Mucosa of descending colon (tissue), 3 donors: Measurements from ENCODE around the gene LRBA. TPM values are rescaled to one million over a fixed set of nuclear protein-coding genes. Genes with fewer than 3 reads are reported as not detected.

ENCODE experiments used
- ATAC-seq: fragments of 200-7000 bp; cut with Tn5 transposase; one replicate; pipeline ENCODE4 v1.9.1; 2020; ENCODE audit warnings: mild to moderate bottlenecking, moderate library complexity
- DNase-seq, 3 donors: peaks; one replicate each; pipeline ENCODE4 v3.0.0-alpha.2; 2020
- H3K36me3 ChIP-seq: fragments of 200-600 bp; one replicate; pipeline ENCODE4 v1.8.0; 2021; ENCODE audit warnings: low read depth, mild to moderate bottlenecking
- H3K4me1 ChIP-seq: fragments of 200-600 bp; one replicate; pipeline ENCODE4 v1.8.0; 2021; ENCODE audit warnings: low read depth, mild to moderate bottlenecking
- H3K4me3 ChIP-seq: fragments of 200-600 bp; one replicate; pipeline ENCODE4 v1.8.0; 2021; ENCODE audit warnings: mild to moderate bottlenecking
- H3K9me3 ChIP-seq: fragments of 200-600 bp; one replicate; pipeline ENCODE4 v1.8.0; 2021; ENCODE audit warnings: mild to moderate bottlenecking
- intact Hi-C, 2 donors: fragments of 100-400 bp; cut with DNase I in 1 of 2; cut with micrococcal nuclease in 1 of 2; formaldehyde crosslinking; loops; one replicate each; pipeline versions ENCODE4 v1.11.0 to v1.11.1; 2022; cut with DNase I, micrococcal nuclease
- total RNA-seq, 3 donors: library from RNA; stranded (reverse); fragmentation: NEBNext Ultra II Directional in 2 of 3; extraction: Animal tissue kit (Norgen Biotek cat#: 25700) in 2 of 3; gene quantifications; one replicate each; pipeline versions ENCODE4 v1.2.1 to v1.2.4, GENCODE V29; 2021 to 2023
- TF ChIP-seq, protein P1 (sequence below): fragments of 200-600 bp; IDR thresholded peaks from one replicate; pipeline ENCODE4 v1.8.0; 2022; ENCODE audit warnings: antibody characterized with exemption, mild to moderate bottlenecking
- donor health status: DM: no; HTN: no; CAD: no; lungs with moderate emphysema.
- donor health status: DM: no; HTN: no; CAD: no.
- donor health status: DM: no; HTN: yes; CAD: no.

The LRBA gene
- total RNA-seq, 3 donors from 2014 or later: 69.8 to 98.4 (median 76.2) TPM

GRCh38 chr4:151013944-151014343, 1.1 kb downstream of the LRBA start:
- TF ChIP-seq, protein P1, sequence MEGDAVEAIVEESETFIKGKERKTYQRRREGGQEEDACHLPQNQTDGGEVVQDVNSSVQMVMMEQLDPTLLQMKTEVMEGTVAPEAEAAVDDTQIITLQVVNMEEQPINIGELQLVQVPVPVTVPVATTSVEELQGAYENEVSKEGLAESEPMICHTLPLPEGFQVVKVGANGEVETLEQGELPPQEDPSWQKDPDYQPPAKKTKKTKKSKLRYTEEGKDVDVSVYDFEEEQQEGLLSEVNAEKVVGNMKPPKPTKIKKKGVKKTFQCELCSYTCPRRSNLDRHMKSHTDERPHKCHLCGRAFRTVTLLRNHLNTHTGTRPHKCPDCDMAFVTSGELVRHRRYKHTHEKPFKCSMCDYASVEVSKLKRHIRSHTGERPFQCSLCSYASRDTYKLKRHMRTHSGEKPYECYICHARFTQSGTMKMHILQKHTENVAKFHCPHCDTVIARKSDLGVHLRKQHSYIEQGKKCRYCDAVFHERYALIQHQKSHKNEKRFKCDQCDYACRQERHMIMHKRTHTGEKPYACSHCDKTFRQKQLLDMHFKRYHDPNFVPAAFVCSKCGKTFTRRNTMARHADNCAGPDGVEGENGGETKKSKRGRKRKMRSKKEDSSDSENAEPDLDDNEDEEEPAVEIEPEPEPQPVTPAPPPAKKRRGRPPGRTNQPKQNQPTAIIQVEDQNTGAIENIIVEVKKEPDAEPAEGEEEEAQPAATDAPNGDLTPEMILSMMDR: no peak
- H3K4me1 ChIP-seq: peaks cover 17% of the 10 kb centered on the region

GRCh38 chr4:151013491-151013890, 1.6 kb downstream of the LRBA start:
- ATAC-seq: no peak
- Histone ChIP-seq H3K4me1 (peaks cover 17% of the 10 kb centered on the region), H3K36me3 (no peaks in the 10 kb centered on the region), H3K4me3 (no peak overlapping the region), H3K9me3 (no peaks in the 10 kb centered on the region)
- DNase-seq: no peak
- intact Hi-C loops: no loop called here
- TF ChIP-seq, protein P1: no peak

More at GRCh38 chr4:151013944-151014343, 1.1 kb downstream of the LRBA start:
- no peak for DNase-seq
- intact Hi-C loops: no loop called here
- no peak for ATAC-seq
- no peaks in the 10 kb centered on the region for H3K36me3 ChIP-seq
- no peaks in the 10 kb centered on the region for H3K9me3 ChIP-seq
- peak overlapping the region; percentile 96 for H3K4me3 ChIP-seq

GRCh38 chr4:151012820-151013219, 2.3 kb downstream of the LRBA start:
- DNase-seq (peak in 2 of 3 donors; percentile 46 to 51), ATAC-seq (no peak)
- no peaks in the 10 kb centered on the region for H3K9me3 ChIP-seq
- H3K4me1 ChIP-seq: peaks cover 17% of the 10 kb centered on the region
- no peak overlapping the region for H3K4me3 ChIP-seq
- TF ChIP-seq, protein P1: no peak
- intact Hi-C loops: no loop called here
- H3K36me3 ChIP-seq: no peaks in the 10 kb centered on the region

DNA sequence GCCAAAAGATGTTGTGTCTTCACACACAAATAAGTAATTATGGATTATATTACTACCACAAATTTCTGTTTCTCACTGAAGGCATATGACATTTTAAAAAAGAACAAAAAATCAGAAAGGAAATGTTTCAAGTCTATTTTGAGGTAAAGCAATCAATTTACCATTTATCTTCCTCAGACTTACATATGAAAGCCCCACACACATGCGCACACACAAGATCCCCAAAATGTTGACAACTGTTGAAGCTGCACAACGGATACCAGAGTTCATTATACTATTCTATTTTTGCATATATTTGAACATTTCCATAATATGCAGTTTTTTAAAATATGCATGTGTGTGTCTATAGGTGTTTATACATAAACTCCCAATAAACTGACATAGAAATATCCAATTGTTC, 2.7 kb downstream of the LRBA start:
- intact Hi-C loops: no loop called here
- H3K4me3 ChIP-seq: no peak overlapping the region
- TF ChIP-seq, protein P1: no peak

GRCh38 chr4:151004222-151004621, 10.9 kb downstream of the LRBA start:
- no peaks in the 10 kb centered on the region for H3K4me1 ChIP-seq
- ATAC-seq: no peak
- TF ChIP-seq, protein P1: no peak
- intact Hi-C loops: no loop called here
- H3K9me3 ChIP-seq: no peaks in the 10 kb centered on the region
- H3K4me3 ChIP-seq: no peak overlapping the region
- DNase-seq: no peak
- no peaks in the 10 kb centered on the region for H3K36me3 ChIP-seq

More for the DNA sequence above, 2.7 kb downstream of the LRBA start:
- DNase-seq (no peak), ATAC-seq (no peak)
- Histone ChIP-seq H3K4me1 (peaks cover 17% of the 10 kb centered on the region), H3K36me3 (no peaks in the 10 kb centered on the region), H3K9me3 (no peaks in the 10 kb centered on the region)
